Type B pancreatic cell (in vitro differentiated cells): Measurements from ENCODE around the gene SOBP. TPM values are rescaled to one million over a fixed set of nuclear protein-coding genes. Genes with fewer than 3 reads are reported as not detected.

Source experiments
- DNase-seq: peaks from one replicate; pipeline ENCODE4 v3.0.0; 2021; ENCODE audit warnings: mixed read lengths; ENCODE audit not compliant: unreplicated experiment; ENCODE audit errors: extremely low spot score
- H3K27ac Mint-ChIP-seq: 2 replicates; pipeline ENCODE4 v1.8.0; 2021; ENCODE audit warnings: mild to moderate bottlenecking, mixed read lengths
- H3K27me3 Mint-ChIP-seq: 2 replicates; pipeline ENCODE4 v1.8.0; 2021; ENCODE audit warnings: mixed read lengths
- H3K36me3 Mint-ChIP-seq: 2 replicates; pipeline ENCODE4 v1.8.0; 2021; ENCODE audit warnings: mixed read lengths
- H3K4me1 Mint-ChIP-seq: one replicate; pipeline ENCODE4 v1.8.0; 2021; ENCODE audit warnings: mixed read lengths; ENCODE audit not compliant: unreplicated experiment
- H3K4me3 Mint-ChIP-seq: 2 replicates; pipeline ENCODE4 v1.8.0; 2021; ENCODE audit warnings: mild to moderate bottlenecking, mixed read lengths
- H3K9me3 Mint-ChIP-seq: 2 replicates; pipeline ENCODE4 v1.8.0; 2021; ENCODE audit warnings: mixed read lengths
- total RNA-seq: library from RNA; stranded (reverse); gene quantifications from 2 replicates; pipeline ENCODE4 v1.2.1, GENCODE V29; 2021; ENCODE audit warnings: low replicate concordance
- TF ChIP-seq, protein P1 (sequence below): fragments of 200-600 bp; sonication (generic); conservative IDR thresholded peaks from 2 replicates; pipeline ENCODE4 v1.5.0; 2021; ENCODE audit warnings: antibody characterized with exemption, mild to moderate bottlenecking

SOBP gene
- total RNA-seq, 1 donor from 2014 or later = 19.4 TPM

GRCh38 chr6:107648983-107649382 is 159.1 kb downstream of the SOBP start:
- Mint-ChIP-seq H3K4me3 (no peak overlapping the region), H3K36me3 (peaks cover 3% of the 10 kb centered on the region), H3K9me3 (peaks cover 7% of the 10 kb centered on the region), H3K4me1 (peaks cover 22% of the 10 kb centered on the region), H3K27me3 (no peaks in the 10 kb centered on the region), H3K27ac (no peak overlapping the region)
- TF ChIP-seq, protein P1, sequence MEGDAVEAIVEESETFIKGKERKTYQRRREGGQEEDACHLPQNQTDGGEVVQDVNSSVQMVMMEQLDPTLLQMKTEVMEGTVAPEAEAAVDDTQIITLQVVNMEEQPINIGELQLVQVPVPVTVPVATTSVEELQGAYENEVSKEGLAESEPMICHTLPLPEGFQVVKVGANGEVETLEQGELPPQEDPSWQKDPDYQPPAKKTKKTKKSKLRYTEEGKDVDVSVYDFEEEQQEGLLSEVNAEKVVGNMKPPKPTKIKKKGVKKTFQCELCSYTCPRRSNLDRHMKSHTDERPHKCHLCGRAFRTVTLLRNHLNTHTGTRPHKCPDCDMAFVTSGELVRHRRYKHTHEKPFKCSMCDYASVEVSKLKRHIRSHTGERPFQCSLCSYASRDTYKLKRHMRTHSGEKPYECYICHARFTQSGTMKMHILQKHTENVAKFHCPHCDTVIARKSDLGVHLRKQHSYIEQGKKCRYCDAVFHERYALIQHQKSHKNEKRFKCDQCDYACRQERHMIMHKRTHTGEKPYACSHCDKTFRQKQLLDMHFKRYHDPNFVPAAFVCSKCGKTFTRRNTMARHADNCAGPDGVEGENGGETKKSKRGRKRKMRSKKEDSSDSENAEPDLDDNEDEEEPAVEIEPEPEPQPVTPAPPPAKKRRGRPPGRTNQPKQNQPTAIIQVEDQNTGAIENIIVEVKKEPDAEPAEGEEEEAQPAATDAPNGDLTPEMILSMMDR = no peak
- no peak for DNase-seq

GRCh38 chr6:107652526-107653182 is 162.7 kb downstream of the SOBP start:
- H3K4me1 Mint-ChIP-seq = peaks cover 24% of the 10 kb centered on the region
- peaks cover 8% of the 10 kb centered on the region for H3K27me3 Mint-ChIP-seq
- H3K9me3 Mint-ChIP-seq = peaks cover 7% of the 10 kb centered on the region
- TF ChIP-seq, protein P1 = no peak
- no peak overlapping the region for H3K4me3 Mint-ChIP-seq
- H3K27ac Mint-ChIP-seq = no peak overlapping the region
- DNase-seq = no peak
- peaks cover 7% of the 10 kb centered on the region for H3K36me3 Mint-ChIP-seq

GRCh38 chr6:107653183-107653580 is 163.3 kb downstream of the SOBP start:
- Mint-ChIP-seq H3K27me3 (peaks cover 8% of the 10 kb centered on the region), H3K4me3 (no peak overlapping the region), H3K9me3 (peaks cover 7% of the 10 kb centered on the region), H3K27ac (no peak overlapping the region), H3K4me1 (peaks cover 23% of the 10 kb centered on the region), H3K36me3 (peaks cover 7% of the 10 kb centered on the region)
- no peak for DNase-seq
- TF ChIP-seq, protein P1 = no peak

- Mint-ChIP-seq H3K4me1 (peaks cover 30% of the 10 kb centered on the region), H3K4me3 (no peak overlapping the region), H3K27ac (no peak overlapping the region), H3K36me3 (peaks cover 7% of the 10 kb centered on the region), H3K9me3 (peaks cover 7% of the 10 kb centered on the region), H3K27me3 (peaks cover 8% of the 10 kb centered on the region)
- TF ChIP-seq, protein P1 = no peak
- no peak for DNase-seq
Measured at GRCh38 chr6:107653861-107654394, 164.0 kb downstream of the SOBP start.

- Mint-ChIP-seq H3K27ac (no peak overlapping the region), H3K4me3 (no peak overlapping the region), H3K4me1 (peaks cover 36% of the 10 kb centered on the region), H3K9me3 (peaks cover 7% of the 10 kb centered on the region), H3K27me3 (peaks cover 8% of the 10 kb centered on the region), H3K36me3 (peaks cover 7% of the 10 kb centered on the region)
- TF ChIP-seq, protein P1 = no peak
- no peak for DNase-seq
Measured at GRCh38 chr6:107654764-107655163, 164.8 kb downstream of the SOBP start.
